PFSK-1 (cell line): ENCODE data around the gene LRRC36.

Source experiments
- POLR2AphosphoS5 ChIP-seq: IDR thresholded peaks from 2 replicates; pipeline ENCODE4 v1.6.1; 2012; ENCODE audit warnings: low read depth, mild to moderate bottlenecking, control low read depth, low read length, moderate library complexity
- TF ChIP-seq, protein P1 (sequence below), 2 experiments: IDR thresholded peaks; 2 replicates each; pipeline versions ENCODE4 v1.6.1 to v1.8.0; 2011 to 2012; ENCODE audit warnings: low read depth in 2 of 2, low read length in 2 of 2, control low read depth in 1 of 2, inconsistent platforms in 1 of 2, mild to moderate bottlenecking in 1 of 2, moderate library complexity in 1 of 2; ENCODE audit not compliant: insufficient read depth in 1 of 2

DNA sequence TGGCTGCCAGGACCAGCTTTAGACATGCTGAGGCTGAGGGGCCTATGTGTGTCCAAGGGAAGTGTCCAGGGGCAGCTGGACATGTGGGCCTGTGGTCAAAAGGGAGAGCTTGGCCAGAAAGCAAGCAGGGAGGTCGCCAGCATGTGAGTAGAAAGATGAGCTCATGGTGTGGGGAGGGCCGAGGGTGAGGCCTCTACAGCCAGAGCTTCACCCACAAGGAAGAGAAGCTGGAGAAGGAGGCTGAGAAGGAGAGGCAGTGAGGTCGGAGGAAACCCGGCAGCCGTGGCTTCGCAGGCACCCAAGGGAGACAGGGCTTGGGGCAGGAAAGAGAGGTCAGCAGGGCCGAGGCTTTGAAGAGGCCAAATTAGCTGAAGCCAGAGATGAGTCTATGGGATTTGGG lies 100.3 kb downstream of the LRRC36 start:
- TF ChIP-seq POLR2AphosphoS5: no peak
- TF ChIP-seq, protein P1, sequence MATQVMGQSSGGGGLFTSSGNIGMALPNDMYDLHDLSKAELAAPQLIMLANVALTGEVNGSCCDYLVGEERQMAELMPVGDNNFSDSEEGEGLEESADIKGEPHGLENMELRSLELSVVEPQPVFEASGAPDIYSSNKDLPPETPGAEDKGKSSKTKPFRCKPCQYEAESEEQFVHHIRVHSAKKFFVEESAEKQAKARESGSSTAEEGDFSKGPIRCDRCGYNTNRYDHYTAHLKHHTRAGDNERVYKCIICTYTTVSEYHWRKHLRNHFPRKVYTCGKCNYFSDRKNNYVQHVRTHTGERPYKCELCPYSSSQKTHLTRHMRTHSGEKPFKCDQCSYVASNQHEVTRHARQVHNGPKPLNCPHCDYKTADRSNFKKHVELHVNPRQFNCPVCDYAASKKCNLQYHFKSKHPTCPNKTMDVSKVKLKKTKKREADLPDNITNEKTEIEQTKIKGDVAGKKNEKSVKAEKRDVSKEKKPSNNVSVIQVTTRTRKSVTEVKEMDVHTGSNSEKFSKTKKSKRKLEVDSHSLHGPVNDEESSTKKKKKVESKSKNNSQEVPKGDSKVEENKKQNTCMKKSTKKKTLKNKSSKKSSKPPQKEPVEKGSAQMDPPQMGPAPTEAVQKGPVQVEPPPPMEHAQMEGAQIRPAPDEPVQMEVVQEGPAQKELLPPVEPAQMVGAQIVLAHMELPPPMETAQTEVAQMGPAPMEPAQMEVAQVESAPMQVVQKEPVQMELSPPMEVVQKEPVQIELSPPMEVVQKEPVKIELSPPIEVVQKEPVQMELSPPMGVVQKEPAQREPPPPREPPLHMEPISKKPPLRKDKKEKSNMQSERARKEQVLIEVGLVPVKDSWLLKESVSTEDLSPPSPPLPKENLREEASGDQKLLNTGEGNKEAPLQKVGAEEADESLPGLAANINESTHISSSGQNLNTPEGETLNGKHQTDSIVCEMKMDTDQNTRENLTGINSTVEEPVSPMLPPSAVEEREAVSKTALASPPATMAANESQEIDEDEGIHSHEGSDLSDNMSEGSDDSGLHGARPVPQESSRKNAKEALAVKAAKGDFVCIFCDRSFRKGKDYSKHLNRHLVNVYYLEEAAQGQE (IDR thresholded peaks at IDR 0.05; ENCODE audit: insufficient read depth in 1 of 2, low read depth in 2 of 2, low read length in 2 of 2): no peak
